OCI-LY7 (cell line): Measurements from ENCODE around the gene DOLK. TPM values are rescaled to one million over a fixed set of nuclear protein-coding genes. Genes with fewer than 3 reads are reported as not detected.

Source experiments
- BruUV-seq: library from RNA; stranded (reverse); fragments of 400-500 nt; replicated peaks from 2 replicates; lab custom pipeline; 2021; lab: Mats Ljungman, UMichigan
- CTCF ChIA-PET: fragments of 300-600 bp; sonication (Branson Sonifier 250); formaldehyde crosslinking; loops from one replicate; lab custom pipeline; 2022; ENCODE audit warnings: antibody characterized with exemption; ENCODE audit not compliant: unreplicated experiment; lab: Charles Lee
- POLR2A ChIA-PET: fragments of 300-600 bp; sonication (Branson Sonifier 250); formaldehyde crosslinking; loops from one replicate; lab custom pipeline; 2022; ENCODE audit warnings: antibody characterized with exemption; lab: Charles Lee
- DNase-seq: peaks from one replicate; pipeline ENCODE4 v3.0.0-alpha.2; 2015; ENCODE audit warnings: low spot score
- H2AFZ ChIP-seq: fragments of 200-600 bp; sonication (generic), shearing (Covaris generic); 2 replicates; pipeline ENCODE4 v1.6.1; 2014; ENCODE audit warnings: mild to moderate bottlenecking, antibody characterized with exemption, low read length, moderate library complexity
- H3K27ac ChIP-seq: fragments of 200-600 bp; sonication (generic); 2 replicates; pipeline ENCODE4 v1.5.1; 2014; ENCODE audit warnings: mixed run types, low read depth, mild to moderate bottlenecking, moderate library complexity, low read length, inconsistent platforms; ENCODE audit not compliant: poor library complexity, severe bottlenecking
- H3K36me3 ChIP-seq: fragments of 200-600 bp; sonication (generic); 2 replicates; pipeline ENCODE4 v1.6.1; 2014; ENCODE audit warnings: mild to moderate bottlenecking, antibody characterized with exemption, low read length, moderate library complexity, mixed read lengths; ENCODE audit not compliant: insufficient read depth
- H3K4me1 ChIP-seq: fragments of 200-600 bp; sonication (generic); 2 replicates; pipeline ENCODE4 v1.5.1; 2014; ENCODE audit warnings: mild to moderate bottlenecking, low read length; ENCODE audit not compliant: insufficient read depth, poor library complexity, severe bottlenecking
- H3K4me2 ChIP-seq: fragments of 200-600 bp; sonication (generic); 2 replicates; pipeline ENCODE4 v1.6.1; 2014; ENCODE audit warnings: mild to moderate bottlenecking, low read length
- H3K4me3 ChIP-seq: fragments of 200-600 bp; sonication (generic); 2 replicates; pipeline ENCODE4 v1.5.1; 2014; ENCODE audit warnings: mild to moderate bottlenecking, low read depth, low read length; ENCODE audit not compliant: poor library complexity, severe bottlenecking
- H3K79me2 ChIP-seq: fragments of 200-600 bp; sonication (generic); 2 replicates; pipeline ENCODE4 v1.6.1; 2016; ENCODE audit warnings: low read depth, mild to moderate bottlenecking, low read length, moderate library complexity, mixed read lengths; ENCODE audit not compliant: insufficient read depth
- H3K9me2 ChIP-seq: fragments of 200-600 bp; sonication (generic); 2 replicates; pipeline ENCODE4 v1.6.1; 2016; ENCODE audit warnings: mild to moderate bottlenecking, low read length, mixed read lengths; ENCODE audit not compliant: insufficient read depth
- H3K9me3 ChIP-seq: fragments of 200-600 bp; sonication (generic); 2 replicates; pipeline ENCODE4 v1.6.1; 2014; ENCODE audit warnings: mild to moderate bottlenecking, mixed run types, low read length, mixed read lengths
- H4K20me1 ChIP-seq: fragments of 200-600 bp; sonication (generic); 2 replicates; pipeline ENCODE4 v1.6.1; 2014; ENCODE audit warnings: mild to moderate bottlenecking, antibody characterized with exemption, low read length, moderate library complexity, mixed read lengths; ENCODE audit not compliant: insufficient read depth
- CTCF ChIP-seq: fragments of 200-600 bp; sonication (generic); conservative IDR thresholded peaks from 2 replicates; pipeline ENCODE4 v1.5.1; 2014; ENCODE audit warnings: mild to moderate bottlenecking, antibody characterized with exemption, low read length, moderate library complexity, mixed read lengths
- EZH2phosphoT487 ChIP-seq: fragments of 200-600 bp; sonication (generic); IDR thresholded peaks from 2 replicates; pipeline ENCODE4 v1.6.1; 2018; ENCODE audit warnings: low read depth, borderline replicate concordance, mild to moderate bottlenecking, mixed run types, antibody characterized with exemption, low read length, moderate library complexity, mixed read lengths
- intact Hi-C: fragments of 100-400 bp; cut with micrococcal nuclease; formaldehyde crosslinking; loops from one replicate; pipeline ENCODE4 v1.10.0; 2022; ENCODE audit not compliant: unreplicated experiment
- total RNA-seq, 2 experiments: library from RNA; depleted of rRNA in 1 of 2; stranded (reverse); fragments of >200 nt in 1 of 2; shearing (Covaris generic) in 1 of 2; gene quantifications; 2 replicates each; pipeline ENCODE4 v1.2.3, GENCODE V29; 2014 to 2022

DOLK gene
- total RNA-seq, 2 experiments from 2014 or later: 5.1 to 9.6 TPM

DNA sequence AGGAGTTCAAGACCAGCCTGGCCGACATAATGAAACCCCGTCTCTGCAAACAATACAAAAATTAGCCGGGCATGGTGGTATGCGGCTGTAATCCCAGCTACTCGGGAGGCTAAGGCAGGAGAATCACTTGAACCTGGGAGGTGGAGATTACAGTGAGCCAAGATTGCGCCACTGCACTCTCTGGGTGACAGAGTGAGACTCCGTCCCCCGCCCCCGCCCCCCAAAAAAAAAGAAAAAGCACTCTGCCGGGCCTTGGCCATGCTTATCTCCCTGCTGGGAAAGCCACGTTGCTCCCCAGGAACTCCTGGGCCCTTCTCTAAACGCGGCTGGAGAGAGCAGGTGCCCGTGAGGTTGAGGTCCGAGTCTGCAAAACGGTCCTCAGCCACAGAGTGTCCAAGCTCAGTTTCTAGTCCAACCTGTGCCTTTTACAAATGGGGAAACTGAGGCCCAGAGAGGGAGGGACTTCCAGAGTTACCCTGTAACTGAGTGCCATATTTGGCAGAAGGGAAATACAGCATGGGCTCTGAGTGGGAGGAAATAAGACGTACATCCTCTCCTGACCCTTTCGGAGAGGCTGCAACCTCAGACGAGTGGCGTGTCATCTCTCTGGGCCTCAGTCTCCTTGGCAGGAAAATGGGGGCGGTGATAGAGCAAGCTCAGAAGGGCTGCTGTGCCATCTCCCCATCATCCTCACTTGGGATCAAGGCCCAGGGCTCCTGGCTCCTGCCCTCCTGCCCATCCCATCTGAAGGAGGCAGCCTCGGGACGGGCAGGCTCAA lies 33.2 kb downstream of the DOLK start:
- TF ChIP-seq EZH2phosphoT487 (no peak), CTCF (no peak)
- H3K4me1 ChIP-seq: peaks cover 5% of the 10 kb centered on the region
- no peaks in the 10 kb centered on the region for H3K9me3 ChIP-seq
- no TSS peak for BruUV-seq
- no peaks in the 10 kb centered on the region for H4K20me1 ChIP-seq
- no peak overlapping the region for H3K4me3 ChIP-seq
- no peaks in the 10 kb centered on the region for H3K79me2 ChIP-seq
- H3K9me2 ChIP-seq: no peaks in the 10 kb centered on the region
- H3K27ac ChIP-seq: no peak overlapping the region
- no peak for DNase-seq
- peaks cover 73% of the 10 kb centered on the region for H3K36me3 ChIP-seq
- ChIA-PET CTCF (no interaction called here), POLR2A (no interaction called here)
- H2AFZ ChIP-seq: no peak overlapping the region
- H3K4me2 ChIP-seq: no peak overlapping the region
- intact Hi-C loops: no loop called here

DNA sequence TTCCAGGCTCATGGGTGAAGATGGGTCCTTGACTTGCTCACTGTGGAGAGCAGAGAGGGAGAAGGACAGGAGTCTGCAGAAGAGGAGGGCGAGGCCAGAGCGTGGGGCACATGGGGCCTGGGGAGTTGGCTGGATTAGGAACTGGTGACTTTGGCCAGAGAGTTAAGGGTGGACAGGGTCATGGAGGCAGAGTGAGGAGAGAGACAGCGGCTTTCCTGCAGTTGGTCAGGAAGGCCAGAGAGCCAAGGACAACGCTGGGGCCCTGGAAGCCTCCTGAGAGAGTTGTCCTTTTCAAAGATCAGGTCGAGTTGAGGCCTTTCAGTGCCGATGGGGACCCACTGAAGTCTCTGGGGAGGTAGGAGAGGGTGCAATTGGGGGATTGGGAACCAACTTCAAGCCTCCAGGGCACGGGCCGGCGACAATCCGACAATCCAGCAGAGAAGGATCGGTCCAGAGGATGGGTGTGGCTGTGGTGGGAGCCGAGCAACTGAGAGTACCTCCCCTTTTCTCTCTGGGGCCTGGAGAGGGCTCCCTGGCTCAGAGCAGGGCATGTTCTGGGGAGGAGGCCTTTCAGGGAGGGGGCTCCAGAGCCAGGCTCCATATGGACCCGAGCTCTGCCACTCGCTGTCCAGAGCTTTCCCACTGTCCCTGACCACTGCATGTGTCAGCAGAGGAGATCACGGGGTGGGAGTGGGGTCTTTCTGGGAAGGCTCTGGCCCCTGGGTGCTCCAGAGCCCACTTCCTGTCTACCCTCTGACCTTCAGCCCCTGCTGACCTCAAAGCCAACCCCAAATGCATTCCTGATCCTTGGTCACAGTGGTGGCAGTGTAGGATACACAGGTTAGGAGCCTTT lies 34.1 kb downstream of the DOLK start:
- no peak overlapping the region for H3K4me3 ChIP-seq
- intact Hi-C loops: no loop called here
- no peaks in the 10 kb centered on the region for H3K9me2 ChIP-seq
- H3K27ac ChIP-seq: no peak overlapping the region
- peaks cover 75% of the 10 kb centered on the region for H3K36me3 ChIP-seq
- no peaks in the 10 kb centered on the region for H3K79me2 ChIP-seq
- CTCF ChIA-PET: no interaction called here
- TF ChIP-seq EZH2phosphoT487: no peak
- TF ChIP-seq CTCF: no peak
- no peaks in the 10 kb centered on the region for H3K9me3 ChIP-seq
- no peaks in the 10 kb centered on the region for H3K4me1 ChIP-seq
- no peak for DNase-seq
- POLR2A ChIA-PET: interaction anchor here (1.0 kb wide), 1 partner anchor 57 kb away, joined by 3 read pairs; no protein-coding TSS in a partner anchor
- BruUV-seq: no TSS peak
- H4K20me1 ChIP-seq: no peaks in the 10 kb centered on the region
- no peak overlapping the region for H3K4me2 ChIP-seq
- H2AFZ ChIP-seq: no peak overlapping the region
